ENCODE data around the gene ANO8. TPM values are rescaled to one million over a fixed set of nuclear protein-coding genes. Genes with fewer than 3 reads are reported as not detected.
A peak's percentile ranks its signal among the peaks of the same experiment; 100 is the strongest.

Gene ANO8
- total and polyA plus RNA-seq, 2 experiments from 2014 or later: 4.5 to 24.9 TPM

DNA sequence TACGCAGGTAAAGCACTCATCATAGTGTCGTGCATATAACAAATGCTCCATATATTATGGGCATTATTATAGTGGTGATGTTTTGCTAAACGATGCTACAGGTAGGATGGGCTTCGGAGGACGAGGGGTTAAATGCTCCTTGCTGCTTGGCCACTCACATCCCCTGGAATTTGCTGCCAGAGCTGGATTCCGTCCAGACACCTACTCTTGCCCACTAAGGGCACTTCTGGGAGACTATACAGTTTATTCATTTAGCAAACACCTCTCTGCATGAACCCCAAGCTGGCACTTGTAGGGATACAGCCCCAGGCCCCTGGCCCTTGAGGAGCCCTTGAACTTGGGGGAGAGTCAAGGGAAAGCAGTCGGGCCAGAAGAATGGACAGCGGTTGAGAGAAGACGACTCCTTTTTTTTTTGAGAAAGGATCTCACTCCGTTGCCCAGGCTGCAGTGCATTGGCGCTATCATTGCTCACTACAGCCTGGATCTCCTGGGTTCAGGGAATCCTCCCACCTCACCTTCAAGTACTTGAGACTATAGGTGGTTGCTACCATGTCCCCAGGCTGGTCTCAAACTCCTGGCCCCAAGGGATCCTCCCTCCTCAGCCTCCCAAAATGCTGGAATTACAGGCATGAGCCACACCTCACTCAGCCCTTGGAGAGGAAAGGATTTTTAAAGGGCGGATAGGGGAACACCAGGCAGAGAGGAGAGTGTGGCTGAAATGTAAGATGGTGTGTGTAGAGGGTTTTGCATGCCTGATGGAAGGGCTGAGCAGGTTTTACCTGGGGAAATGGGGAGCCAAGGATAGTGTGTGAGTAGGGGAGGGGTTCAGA is 30.1 kb downstream of the ANO8 start:
- peaks cover 36% of the 10 kb centered on the region for H3K4me1 Mint-ChIP-seq

DNA sequence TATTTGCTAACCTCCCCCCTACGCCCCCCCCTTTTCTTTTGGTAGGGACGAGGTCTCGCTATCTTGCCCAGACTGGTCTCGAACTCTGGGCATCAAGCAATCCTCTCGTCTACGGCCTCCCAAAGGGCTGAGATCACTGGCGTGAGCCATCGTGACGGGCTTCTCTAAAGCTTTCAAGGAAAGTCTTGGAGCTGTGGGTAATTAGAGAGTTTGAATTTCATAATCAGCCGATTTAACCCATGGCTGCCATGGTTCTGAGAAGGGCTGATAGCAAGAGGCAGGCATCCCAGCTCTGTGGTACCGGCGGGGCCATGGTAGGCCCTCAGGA is 30.8 kb downstream of the ANO8 start:
- DNase-seq (ENCODE audit: low spot score): no peak
- Histone ChIP-seq H2AFZ (no peak overlapping the region), H3K79me2 (replicated peaks; ENCODE audit: insufficient read depth) (peaks cover 10% of the 10 kb centered on the region), H3K27me3 (ENCODE audit: insufficient read depth) (no peaks in the 10 kb centered on the region), H3F3A (replicated peaks; ENCODE audit: low read depth) (peaks cover 37% of the 10 kb centered on the region), H3K4me3 (peak overlapping the region; percentile 74; the same call in 1 of the 2 replicates), H3K36me3 (ENCODE audit: insufficient read depth) (no peaks in the 10 kb centered on the region), H3K4me2 (peak overlapping the region; percentile 75), H4K20me1 (replicated peaks; ENCODE audit: insufficient read depth) (peaks cover 3% of the 10 kb centered on the region; the same call in 1 of the 2 replicates), H3K27ac (ENCODE audit: low read depth) (no peak overlapping the region), H3K9me2 (ENCODE audit: insufficient read depth) (no peaks in the 10 kb centered on the region), H3K4me1 (ENCODE audit: insufficient read depth) (peaks cover 37% of the 10 kb centered on the region)
- peaks cover 23% of the 10 kb centered on the region for H3K27me3 Mint-ChIP-seq (ENCODE audit: insufficient read depth, low read depth, poor library complexity)
- H3K27ac Mint-ChIP-seq: no peak overlapping the region
- peaks cover 36% of the 10 kb centered on the region for H3K4me1 Mint-ChIP-seq
- H3K9me3 Mint-ChIP-seq: no peaks in the 10 kb centered on the region; the same call in 1 of the 3 replicates
- ATAC-seq: no peak
- H3K36me3 Mint-ChIP-seq (ENCODE audit: low read depth): peaks cover 8% of the 10 kb centered on the region
- peak overlapping the region; percentile 70 for H3K4me3 Mint-ChIP-seq
- TF ChIP-seq, protein P1, sequence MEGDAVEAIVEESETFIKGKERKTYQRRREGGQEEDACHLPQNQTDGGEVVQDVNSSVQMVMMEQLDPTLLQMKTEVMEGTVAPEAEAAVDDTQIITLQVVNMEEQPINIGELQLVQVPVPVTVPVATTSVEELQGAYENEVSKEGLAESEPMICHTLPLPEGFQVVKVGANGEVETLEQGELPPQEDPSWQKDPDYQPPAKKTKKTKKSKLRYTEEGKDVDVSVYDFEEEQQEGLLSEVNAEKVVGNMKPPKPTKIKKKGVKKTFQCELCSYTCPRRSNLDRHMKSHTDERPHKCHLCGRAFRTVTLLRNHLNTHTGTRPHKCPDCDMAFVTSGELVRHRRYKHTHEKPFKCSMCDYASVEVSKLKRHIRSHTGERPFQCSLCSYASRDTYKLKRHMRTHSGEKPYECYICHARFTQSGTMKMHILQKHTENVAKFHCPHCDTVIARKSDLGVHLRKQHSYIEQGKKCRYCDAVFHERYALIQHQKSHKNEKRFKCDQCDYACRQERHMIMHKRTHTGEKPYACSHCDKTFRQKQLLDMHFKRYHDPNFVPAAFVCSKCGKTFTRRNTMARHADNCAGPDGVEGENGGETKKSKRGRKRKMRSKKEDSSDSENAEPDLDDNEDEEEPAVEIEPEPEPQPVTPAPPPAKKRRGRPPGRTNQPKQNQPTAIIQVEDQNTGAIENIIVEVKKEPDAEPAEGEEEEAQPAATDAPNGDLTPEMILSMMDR (conservative IDR thresholded peaks at IDR 0.05; ENCODE audit: low read depth in 2 of 2): no peak
- TF ChIP-seq, protein P2, sequence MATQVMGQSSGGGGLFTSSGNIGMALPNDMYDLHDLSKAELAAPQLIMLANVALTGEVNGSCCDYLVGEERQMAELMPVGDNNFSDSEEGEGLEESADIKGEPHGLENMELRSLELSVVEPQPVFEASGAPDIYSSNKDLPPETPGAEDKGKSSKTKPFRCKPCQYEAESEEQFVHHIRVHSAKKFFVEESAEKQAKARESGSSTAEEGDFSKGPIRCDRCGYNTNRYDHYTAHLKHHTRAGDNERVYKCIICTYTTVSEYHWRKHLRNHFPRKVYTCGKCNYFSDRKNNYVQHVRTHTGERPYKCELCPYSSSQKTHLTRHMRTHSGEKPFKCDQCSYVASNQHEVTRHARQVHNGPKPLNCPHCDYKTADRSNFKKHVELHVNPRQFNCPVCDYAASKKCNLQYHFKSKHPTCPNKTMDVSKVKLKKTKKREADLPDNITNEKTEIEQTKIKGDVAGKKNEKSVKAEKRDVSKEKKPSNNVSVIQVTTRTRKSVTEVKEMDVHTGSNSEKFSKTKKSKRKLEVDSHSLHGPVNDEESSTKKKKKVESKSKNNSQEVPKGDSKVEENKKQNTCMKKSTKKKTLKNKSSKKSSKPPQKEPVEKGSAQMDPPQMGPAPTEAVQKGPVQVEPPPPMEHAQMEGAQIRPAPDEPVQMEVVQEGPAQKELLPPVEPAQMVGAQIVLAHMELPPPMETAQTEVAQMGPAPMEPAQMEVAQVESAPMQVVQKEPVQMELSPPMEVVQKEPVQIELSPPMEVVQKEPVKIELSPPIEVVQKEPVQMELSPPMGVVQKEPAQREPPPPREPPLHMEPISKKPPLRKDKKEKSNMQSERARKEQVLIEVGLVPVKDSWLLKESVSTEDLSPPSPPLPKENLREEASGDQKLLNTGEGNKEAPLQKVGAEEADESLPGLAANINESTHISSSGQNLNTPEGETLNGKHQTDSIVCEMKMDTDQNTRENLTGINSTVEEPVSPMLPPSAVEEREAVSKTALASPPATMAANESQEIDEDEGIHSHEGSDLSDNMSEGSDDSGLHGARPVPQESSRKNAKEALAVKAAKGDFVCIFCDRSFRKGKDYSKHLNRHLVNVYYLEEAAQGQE (IDR thresholded peaks at IDR 0.05; ENCODE audit: unreplicated experiment): no peak
- TF ChIP-seq STAT1 (IDR thresholded peaks at IDR 0.05; ENCODE audit: unreplicated experiment): no peak
- TF ChIP-seq EZH2phosphoT487 (IDR thresholded peaks at IDR 0.05; ENCODE audit: unreplicated experiment): no peak

More for the DNA sequence above, 30.1 kb downstream of the ANO8 start:
- peaks cover 37% of the 10 kb centered on the region for H3K4me1 ChIP-seq (ENCODE audit: insufficient read depth)
- H3K9me2 ChIP-seq (ENCODE audit: insufficient read depth): no peaks in the 10 kb centered on the region
- H3F3A ChIP-seq (replicated peaks; ENCODE audit: low read depth): peaks cover 37% of the 10 kb centered on the region
- peak overlapping the region; percentile 38; the same call in 1 of the 2 replicates for H3K4me3 ChIP-seq
- H4K20me1 ChIP-seq (replicated peaks; ENCODE audit: insufficient read depth): peaks cover 3% of the 10 kb centered on the region; the same call in 1 of the 2 replicates
- Mint-ChIP-seq H3K36me3 (ENCODE audit: low read depth) (peaks cover 7% of the 10 kb centered on the region), H3K9me3 (no peaks in the 10 kb centered on the region; the same call in 1 of the 3 replicates), H3K27me3 (ENCODE audit: insufficient read depth, low read depth, poor library complexity) (peaks cover 30% of the 10 kb centered on the region), H3K4me3 (peak overlapping the region; percentile 95), H3K27ac (no peak overlapping the region)
- H3K79me2 ChIP-seq (replicated peaks; ENCODE audit: insufficient read depth): peaks cover 10% of the 10 kb centered on the region
- TF ChIP-seq, protein P2 (IDR thresholded peaks at IDR 0.05; ENCODE audit: unreplicated experiment): no peak
- H3K4me2 ChIP-seq: peak overlapping the region; percentile 75
- no peaks in the 10 kb centered on the region for H3K36me3 ChIP-seq (ENCODE audit: insufficient read depth)
- H3K27ac ChIP-seq (ENCODE audit: low read depth): peak overlapping the region; percentile 84
- no peak for ATAC-seq
- DNase-seq (ENCODE audit: low spot score): no peak
- no peaks in the 10 kb centered on the region for H3K27me3 ChIP-seq (ENCODE audit: insufficient read depth)
- no peak overlapping the region for H2AFZ ChIP-seq
